Hypothalamus (tissue), 51 donors: Measurements from ENCODE around the gene OPN1MW3.
"Not testable (repeated sequence)": the region's sequence is repeated elsewhere in the genome, so short reads cannot be mapped to it uniquely, and the experiment has no call there.

ENCODE experiments used
- DNase-seq, 51 donors: peaks; one replicate each; lab custom pipeline; 2025; lab: John Stamatoyannopoulos, UW

The OPN1MW3 gene

GRCh38 chrX:154257282-154257681 is at the start of gene OPN1MW3:
Gene OPN1MW3, plus strand, starts transcription at chrX:154257582. Its CDS starts 38 bp downstream, at chrX:154257620.
- DNase-seq: not testable (repeated sequence)

- DNase-seq: not testable (repeated sequence)
These were observed 47.5 kb upstream of the OPN1MW3 start for GRCh38 chrX:154209670-154210418.

GRCh38 chrX:154211057-154211456 is 46.3 kb upstream of the OPN1MW3 start:
- not testable (repeated sequence) for DNase-seq

- not testable (repeated sequence) for DNase-seq
These were observed 45.9 kb upstream of the OPN1MW3 start for GRCh38 chrX:154211499-154211898.

GRCh38 chrX:154219456-154219855 is 37.9 kb upstream of the OPN1MW3 start, which contains the start of gene OPN1MW2:
Gene OPN1MW2, plus strand, starts transcription at chrX:154219756. Its CDS starts 60 bp downstream, at chrX:154219816.
- DNase-seq: not testable (repeated sequence)

GRCh38 chrX:154225292-154225691 is 32.1 kb upstream of the OPN1MW3 start:
- DNase-seq: not testable (repeated sequence)

- not testable (repeated sequence) for DNase-seq
These were observed 30.7 kb upstream of the OPN1MW3 start for GRCh38 chrX:154226706-154227105.

GRCh38 chrX:154231443-154231842 is 25.9 kb upstream of the OPN1MW3 start:
- DNase-seq: not testable (repeated sequence)

GRCh38 chrX:154233620-154234019 is 23.8 kb upstream of the OPN1MW3 start:
- DNase-seq: not testable (repeated sequence)

- not testable (repeated sequence) for DNase-seq
These were observed 18.3 kb upstream of the OPN1MW3 start for GRCh38 chrX:154238939-154239559.

- not testable (repeated sequence) for DNase-seq
These were observed 17.3 kb upstream of the OPN1MW3 start for GRCh38 chrX:154239982-154240503.

- DNase-seq: not testable (repeated sequence)
These were observed 9.9 kb upstream of the OPN1MW3 start for GRCh38 chrX:154247377-154248045.

- not testable (repeated sequence) for DNase-seq
These were observed 9.3 kb upstream of the OPN1MW3 start for GRCh38 chrX:154248076-154248475.

GRCh38 chrX:154258711-154259110 is 1.3 kb downstream of the OPN1MW3 start:
- not testable (repeated sequence) for DNase-seq

- DNase-seq: not testable (repeated sequence)
These were observed 5.7 kb downstream of the OPN1MW3 start for GRCh38 chrX:154263072-154263471.

- DNase-seq: not testable (repeated sequence)
These were observed 11.9 kb downstream of the OPN1MW3 start for GRCh38 chrX:154269245-154269644.

- DNase-seq: not testable (repeated sequence)
These were observed 27.3 kb downstream of the OPN1MW3 start for GRCh38 chrX:154284489-154285338.

- not testable (repeated sequence) for DNase-seq
These were observed 29.0 kb downstream of the OPN1MW3 start for GRCh38 chrX:154286406-154286805.

GRCh38 chrX:154294791-154295574 is 37.6 kb downstream of the OPN1MW3 start, which contains the start of gene TEX28:
Gene TEX28, minus strand, starts transcription at chrX:154295124. Its CDS starts 3,007 bp downstream, at chrX:154292117.
- no peak for DNase-seq
